GM10266 (cell line): ENCODE measurements around the gene KRTAP12-2.

ENCODE experiments used
- DNase-seq: peaks from one replicate; pipeline ENCODE4 v3.0.0; 2012; ENCODE audit errors: extremely low spot score
- TF ChIP-seq, protein P1 (sequence below): IDR thresholded peaks from 2 replicates; pipeline ENCODE4 v1.5.1; 2012; ENCODE audit warnings: mild to moderate bottlenecking, low read depth; ENCODE audit not compliant: control insufficient read depth, insufficient read depth; ENCODE audit errors: missing control alignments

The KRTAP12-2 gene

DNA sequence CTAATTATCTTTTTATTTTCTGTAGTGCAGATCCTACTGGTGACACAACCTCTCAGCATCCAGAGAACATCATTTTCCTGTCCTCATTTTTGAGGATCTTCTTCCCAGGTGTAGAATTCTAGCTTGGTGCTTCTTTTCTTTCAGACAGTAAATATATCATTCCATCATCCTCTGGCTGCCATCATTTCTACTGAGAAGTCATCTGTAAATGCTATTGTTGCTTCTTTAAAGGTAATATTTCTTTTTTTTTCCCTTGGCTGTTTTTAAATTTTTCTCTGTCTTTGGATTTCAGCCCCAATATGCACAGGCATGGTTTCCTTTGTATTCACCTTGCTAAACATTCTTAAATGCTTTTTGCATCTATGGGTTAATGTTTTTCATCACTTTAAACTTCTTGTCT, 43.2 kb downstream of the KRTAP12-2 start:
- DNase-seq = no peak
- TF ChIP-seq, protein P1, sequence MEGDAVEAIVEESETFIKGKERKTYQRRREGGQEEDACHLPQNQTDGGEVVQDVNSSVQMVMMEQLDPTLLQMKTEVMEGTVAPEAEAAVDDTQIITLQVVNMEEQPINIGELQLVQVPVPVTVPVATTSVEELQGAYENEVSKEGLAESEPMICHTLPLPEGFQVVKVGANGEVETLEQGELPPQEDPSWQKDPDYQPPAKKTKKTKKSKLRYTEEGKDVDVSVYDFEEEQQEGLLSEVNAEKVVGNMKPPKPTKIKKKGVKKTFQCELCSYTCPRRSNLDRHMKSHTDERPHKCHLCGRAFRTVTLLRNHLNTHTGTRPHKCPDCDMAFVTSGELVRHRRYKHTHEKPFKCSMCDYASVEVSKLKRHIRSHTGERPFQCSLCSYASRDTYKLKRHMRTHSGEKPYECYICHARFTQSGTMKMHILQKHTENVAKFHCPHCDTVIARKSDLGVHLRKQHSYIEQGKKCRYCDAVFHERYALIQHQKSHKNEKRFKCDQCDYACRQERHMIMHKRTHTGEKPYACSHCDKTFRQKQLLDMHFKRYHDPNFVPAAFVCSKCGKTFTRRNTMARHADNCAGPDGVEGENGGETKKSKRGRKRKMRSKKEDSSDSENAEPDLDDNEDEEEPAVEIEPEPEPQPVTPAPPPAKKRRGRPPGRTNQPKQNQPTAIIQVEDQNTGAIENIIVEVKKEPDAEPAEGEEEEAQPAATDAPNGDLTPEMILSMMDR = no peak

DNA sequence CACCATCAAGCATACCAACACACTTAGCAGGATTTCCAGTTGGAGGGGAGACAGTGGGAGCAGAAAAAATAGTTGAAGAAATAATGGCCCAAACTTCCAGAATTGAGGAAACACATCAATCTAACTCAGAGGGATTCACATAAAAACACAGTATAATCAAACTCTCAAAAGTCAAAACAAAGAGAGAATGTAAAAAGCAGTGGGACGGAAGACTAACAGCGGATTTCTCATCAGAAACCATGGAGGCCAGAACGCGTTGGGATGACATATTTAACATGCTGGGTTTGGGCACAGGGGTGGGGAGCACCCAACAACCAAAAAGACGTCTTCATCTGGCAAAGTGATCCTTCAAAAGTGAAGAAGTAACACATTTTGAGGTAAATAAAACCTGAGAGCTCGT, 46.8 kb downstream of the KRTAP12-2 start:
- TF ChIP-seq, protein P1 = no peak
- DNase-seq = no peak

GRCh38 chr21:44618909-44619308, 47.8 kb downstream of the KRTAP12-2 start:
- DNase-seq = no peak
- TF ChIP-seq, protein P1 = no peak

DNA sequence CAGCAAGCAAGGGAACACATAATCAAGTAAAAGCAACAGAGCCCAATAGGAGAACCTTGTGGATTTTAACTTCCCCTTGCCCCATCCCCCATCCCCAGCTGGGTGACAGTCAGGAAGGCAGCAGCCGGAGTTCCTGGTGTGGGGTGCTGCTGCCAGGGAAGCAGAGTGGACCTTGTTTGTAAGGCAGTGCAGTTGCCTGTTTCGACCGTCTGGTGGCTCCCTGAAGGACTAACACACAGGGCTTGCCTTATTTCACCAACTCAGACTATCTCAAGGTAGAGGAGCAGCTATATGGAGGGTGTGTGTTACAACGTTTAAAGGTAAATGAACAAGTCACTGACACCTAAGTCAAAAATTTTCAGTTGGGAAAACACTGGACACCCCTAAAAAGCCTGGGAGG, 48.2 kb downstream of the KRTAP12-2 start:
- no peak for DNase-seq
- TF ChIP-seq, protein P1 = no peak

GRCh38 chr21:44617071-44617501, 49.6 kb downstream of the KRTAP12-2 start:
- TF ChIP-seq, protein P1 = no peak
- no peak for DNase-seq

DNA sequence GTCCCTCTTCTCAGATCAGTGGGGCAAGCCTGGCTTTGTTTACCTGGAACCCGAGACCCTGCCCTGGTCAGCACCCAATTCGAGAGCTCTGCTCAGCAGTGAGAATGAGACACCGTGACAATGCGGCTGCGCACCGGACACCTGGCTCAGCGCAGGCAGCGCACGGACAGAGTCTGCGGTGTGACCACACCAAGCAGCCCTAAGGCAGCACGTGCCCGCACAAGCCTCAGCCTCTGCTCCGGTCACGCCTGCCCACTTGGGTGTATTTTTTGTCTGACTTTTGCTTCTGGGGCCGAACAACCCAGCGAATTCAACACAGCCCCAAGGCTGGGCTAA, 50.2 kb downstream of the KRTAP12-2 start:
- DNase-seq = no peak
- TF ChIP-seq, protein P1 = no peak
